Stomach (tissue), 4 donors: ENCODE data around the gene TADA3.

ENCODE experiments used
- EP300 ChIP-seq: sonication (generic); formaldehyde crosslinking; IDR thresholded peaks from one replicate; pipeline ENCODE4 v1.6.1; 2017; ENCODE audit warnings: antibody characterized with exemption
- POLR2A ChIP-seq, 4 donors: fragments of 450-650 bp; IDR thresholded peaks; one replicate each; pipeline ENCODE4 v1.6.1; 2016; ENCODE audit warnings: antibody characterized with exemption in 4 of 4, control low read depth in 2 of 4, mild to moderate bottlenecking in 1 of 4, moderate library complexity in 1 of 4
- TF ChIP-seq, protein P1 (sequence below), 7 experiments: fragments of 450-650 bp in 4 of 7; fragments of 200-600 bp in 3 of 7; sonication (generic) in 3 of 7; IDR thresholded peaks; one replicate each; pipeline ENCODE4 v1.5.1; 2016 to 2019; ENCODE audit warnings: antibody characterized with exemption in 7 of 7, control low read depth in 2 of 7, mild to moderate bottlenecking in 1 of 7

DNA sequence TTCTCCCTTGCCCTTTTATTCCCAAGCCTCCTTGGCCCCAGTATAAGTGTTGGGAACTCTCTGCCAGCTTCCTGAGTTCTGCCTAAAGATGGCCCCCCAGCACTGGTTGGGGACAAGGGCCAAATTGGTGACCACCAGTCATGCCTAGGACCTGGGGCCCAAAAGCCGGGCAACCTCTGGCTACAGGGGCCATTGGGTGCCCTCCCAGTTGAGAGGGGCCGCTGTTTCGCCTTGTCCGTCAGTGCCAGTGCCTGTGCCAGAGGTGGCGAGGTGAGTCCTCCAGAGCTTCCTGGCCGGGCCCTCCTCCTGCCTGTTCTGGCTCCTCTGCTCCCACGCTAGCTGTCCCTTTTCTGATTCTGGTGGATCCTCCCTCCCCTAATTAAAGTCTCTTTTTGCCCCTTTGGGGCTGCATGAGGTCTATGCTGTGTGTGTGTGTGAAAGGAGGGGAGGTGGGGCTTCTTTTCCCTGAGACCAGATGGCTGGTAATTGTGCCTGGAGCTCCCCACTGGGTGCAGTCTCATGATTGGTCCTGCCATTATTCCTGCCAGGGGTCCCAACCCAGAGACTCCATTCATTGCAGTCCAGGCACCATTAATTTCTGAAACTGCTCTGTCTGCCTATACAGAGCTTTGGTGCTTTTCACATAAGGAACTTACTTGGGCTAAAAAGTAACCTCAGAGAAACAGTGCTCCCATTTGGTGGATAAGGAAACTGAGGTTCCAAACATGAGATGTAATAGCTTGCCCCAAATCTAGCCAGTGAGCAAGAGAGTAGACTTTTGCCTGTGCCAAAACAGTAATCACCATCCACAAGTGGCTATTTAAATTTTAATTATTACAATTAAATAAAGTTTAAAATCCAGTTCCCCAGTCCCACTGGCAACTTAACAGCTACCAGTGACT is 14.7 kb upstream of the TADA3 start:
- TF ChIP-seq, protein P1, sequence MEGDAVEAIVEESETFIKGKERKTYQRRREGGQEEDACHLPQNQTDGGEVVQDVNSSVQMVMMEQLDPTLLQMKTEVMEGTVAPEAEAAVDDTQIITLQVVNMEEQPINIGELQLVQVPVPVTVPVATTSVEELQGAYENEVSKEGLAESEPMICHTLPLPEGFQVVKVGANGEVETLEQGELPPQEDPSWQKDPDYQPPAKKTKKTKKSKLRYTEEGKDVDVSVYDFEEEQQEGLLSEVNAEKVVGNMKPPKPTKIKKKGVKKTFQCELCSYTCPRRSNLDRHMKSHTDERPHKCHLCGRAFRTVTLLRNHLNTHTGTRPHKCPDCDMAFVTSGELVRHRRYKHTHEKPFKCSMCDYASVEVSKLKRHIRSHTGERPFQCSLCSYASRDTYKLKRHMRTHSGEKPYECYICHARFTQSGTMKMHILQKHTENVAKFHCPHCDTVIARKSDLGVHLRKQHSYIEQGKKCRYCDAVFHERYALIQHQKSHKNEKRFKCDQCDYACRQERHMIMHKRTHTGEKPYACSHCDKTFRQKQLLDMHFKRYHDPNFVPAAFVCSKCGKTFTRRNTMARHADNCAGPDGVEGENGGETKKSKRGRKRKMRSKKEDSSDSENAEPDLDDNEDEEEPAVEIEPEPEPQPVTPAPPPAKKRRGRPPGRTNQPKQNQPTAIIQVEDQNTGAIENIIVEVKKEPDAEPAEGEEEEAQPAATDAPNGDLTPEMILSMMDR (IDR thresholded peaks at IDR 0.05): no peak
- TF ChIP-seq POLR2A (IDR thresholded peaks at IDR 0.05): no peak
- no peak for TF ChIP-seq EP300
